T-helper 9 cell (primary cell): ENCODE data around the gene MAG.

Experiments used
- DNase-seq: peaks from one replicate; pipeline ENCODE4 v3.0.0-alpha.2; 2020

The MAG gene

DNA sequence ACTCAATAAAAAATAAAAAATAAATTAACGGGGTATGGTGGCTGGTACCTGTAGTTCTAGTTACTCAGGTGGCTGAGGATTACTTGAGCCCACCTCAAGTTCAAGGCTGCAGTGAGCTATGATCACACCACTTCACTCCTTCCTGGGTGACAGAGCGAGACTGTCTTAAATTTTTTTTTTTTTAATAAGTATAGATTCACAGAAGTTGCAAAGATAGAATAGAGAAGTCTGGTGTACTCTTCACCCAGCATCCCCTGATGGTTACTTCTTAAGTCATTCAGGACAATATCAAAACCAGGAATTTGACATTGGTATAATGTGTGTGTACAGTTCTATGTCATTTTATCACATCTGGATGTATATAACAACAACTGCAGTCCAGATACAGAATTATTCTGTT is 29.3 kb downstream of the MAG start:
- DNase-seq: no peak

DNA sequence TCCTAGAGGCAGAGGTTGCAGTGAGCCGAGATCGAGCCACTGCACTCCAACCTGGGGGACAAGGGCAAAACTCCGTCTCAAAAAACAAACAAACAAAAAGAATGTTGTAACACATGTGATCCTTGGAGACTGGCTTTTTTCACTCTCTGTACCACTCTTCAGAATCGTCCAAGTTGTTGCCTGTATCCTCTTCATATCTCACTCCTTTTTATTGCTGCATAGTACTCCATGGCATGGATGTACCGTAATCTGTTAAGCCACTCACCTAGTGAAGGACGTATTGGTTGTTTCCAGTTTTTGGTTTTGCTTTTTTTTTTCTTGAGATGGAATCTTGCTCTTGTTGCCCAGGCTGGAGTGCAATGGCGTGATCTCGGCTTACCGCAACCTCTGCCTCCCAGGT is 30.1 kb downstream of the MAG start:
- DNase-seq: no peak

DNA sequence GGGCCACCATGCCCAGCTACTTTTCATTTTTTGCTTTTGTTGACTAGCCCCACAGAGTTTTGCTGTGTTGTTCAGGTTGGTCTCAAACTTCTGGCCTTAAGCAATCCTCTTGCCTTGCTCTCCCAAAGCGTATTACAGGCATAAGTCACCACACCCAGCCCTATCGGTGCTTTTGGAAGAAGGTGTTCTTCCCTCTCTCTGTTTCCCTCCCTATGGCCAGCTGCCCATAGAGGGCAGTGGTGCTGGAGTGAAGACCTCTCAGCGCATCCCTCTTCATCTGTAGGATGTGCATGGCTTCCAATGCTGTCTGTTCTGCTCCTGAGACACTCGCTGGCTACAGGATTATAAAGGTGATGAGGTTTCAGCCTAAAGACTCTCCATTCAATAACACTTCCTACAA is 35.7 kb downstream of the MAG start:
- no peak for DNase-seq

DNA sequence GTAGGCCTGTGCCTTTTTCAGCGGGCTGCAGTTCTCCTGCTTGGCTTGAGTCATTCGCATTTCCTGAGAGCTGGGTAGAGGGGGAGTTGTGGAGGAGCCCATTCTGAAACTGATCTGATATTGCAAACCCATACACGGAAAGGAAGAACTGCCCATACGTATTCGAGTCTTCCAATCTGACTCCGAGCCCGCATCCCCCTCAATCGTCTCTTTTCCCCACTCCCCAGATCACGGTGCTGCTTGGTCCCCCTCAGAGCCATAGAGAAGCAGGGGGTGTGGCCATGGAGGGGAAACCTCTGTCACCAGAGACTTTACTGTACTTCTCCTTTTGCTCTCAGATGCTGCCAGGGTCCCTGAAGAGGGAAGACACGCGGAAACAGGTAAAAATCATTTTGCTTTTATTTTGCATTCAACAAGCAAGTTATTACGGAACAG is 36.9 kb downstream of the MAG start, which contains the start of gene CD22:
CD22 (plus strand) TSS at position 337 of the 435 bp plus-strand sequence. CDS start 2,854 bp downstream, outside the sequence.
- DNase-seq: no peak

DNA sequence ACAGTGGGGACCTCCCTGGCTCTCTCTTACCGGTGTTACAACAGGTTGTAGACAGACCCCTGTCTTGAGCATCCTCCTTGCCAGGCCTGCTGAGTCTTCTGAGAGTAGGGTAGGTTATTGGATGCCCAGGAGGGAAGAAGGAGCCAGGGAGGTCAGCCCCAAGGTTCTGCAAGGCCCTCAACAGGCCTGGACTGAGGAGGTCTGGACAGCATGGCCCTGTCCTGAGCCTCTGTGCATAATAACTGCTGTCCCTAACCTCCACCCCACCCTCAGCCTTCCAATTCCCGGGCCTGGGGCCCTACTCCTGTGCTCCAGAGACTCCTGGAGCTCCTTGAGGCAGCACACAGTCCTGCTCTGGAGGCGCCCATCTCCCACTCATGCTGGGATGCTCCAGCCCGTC is 37.4 kb downstream of the MAG start:
- no peak for DNase-seq

DNA sequence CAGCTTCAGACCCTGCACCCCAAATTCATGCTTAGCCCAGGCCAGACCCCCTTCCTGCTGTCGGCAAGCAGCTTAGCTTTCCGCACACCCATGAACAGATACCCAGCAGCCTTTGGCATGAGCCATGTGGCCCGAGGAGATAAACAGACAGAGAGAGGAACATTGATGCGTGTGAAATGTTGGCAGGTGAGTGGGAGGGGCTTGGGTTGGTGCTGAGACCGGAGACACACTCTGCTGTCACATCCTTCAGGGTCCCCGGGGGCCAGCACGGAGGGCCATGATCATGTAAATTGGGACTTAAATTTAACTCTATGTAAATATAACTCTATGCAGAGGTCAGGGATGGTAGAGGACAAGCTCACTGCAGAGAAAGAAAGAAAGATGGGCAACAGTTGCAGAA is 38.5 kb downstream of the MAG start:
- DNase-seq: no peak

DNA sequence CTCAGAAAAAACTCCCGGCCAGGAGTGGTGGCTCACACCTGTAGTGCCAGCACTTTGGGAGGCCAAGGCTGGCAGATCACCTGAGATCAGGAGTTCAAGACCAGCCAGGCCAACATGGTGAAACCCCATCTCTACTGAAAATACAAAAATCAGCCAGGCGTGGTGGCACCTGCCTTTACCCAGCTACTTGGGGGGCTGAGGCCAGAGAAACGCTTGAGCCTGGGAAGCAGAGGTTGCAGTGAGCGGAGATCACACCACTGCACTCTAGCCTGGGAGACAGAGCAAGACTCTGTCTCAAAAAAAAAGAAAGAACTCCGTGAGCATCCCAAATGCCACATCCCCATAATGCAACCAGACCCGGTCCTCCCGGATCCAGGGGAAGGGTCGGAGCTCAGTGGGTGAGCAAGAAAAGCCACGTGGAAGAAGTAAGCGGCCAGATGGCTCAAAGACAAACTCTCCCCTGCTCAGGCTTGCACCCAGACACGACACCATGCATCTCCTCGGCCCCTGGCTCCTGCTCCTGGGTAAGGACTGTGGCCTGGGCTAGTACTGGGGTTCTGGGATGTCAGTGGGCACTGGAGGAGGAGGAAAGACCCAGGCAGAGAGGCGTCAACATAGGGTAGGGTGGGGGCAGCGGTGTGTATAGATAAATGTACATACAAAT is 39.7 kb downstream of the MAG start:
- no peak for DNase-seq

DNA sequence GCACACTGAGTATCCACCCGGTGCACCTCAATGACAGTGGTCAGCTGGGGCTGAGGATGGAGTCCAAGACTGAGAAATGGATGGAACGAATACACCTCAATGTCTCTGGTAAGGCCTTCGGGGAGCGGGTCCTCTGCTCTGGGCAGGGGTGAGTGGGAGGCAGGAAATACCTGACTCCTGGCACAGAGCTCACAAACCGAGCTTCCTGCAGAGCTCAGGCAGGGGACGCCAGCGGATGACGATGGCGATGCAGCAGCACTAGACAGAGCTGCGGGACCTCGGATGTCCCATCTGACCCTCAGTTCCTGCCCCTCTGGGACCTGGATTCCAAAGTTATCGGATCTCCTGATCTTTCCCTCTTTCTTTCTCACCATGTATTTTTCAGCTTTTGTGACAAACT is 40.9 kb downstream of the MAG start:
- no peak for DNase-seq

DNA sequence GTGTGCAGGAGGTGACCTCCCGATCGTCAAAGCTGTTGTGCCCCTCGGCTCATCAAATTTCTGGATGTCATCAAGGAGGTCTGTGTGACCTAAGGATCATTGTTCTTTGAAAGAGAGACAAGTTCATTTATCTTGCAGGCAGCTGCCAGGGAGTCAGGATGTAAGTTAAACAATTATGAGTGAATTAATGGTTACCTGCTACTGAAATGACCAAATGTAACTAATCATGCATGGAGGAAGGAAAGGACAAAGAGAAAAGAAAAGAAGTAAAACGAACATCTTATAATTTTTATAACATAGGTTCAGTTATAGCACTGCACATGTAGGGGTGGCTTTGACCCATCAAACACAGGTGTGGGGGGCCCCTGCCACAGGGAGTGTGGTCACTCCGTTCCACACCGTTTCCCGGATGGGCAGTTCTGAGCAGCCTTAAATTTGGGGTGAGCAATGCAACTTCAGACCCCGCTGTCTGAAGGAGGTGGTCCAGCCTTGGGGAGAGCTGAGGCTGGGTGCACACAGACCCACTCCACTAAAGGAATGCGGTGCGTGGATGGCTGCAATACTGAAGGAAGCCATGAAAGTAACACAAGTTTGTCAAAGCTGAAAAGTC is 42.3 kb downstream of the MAG start:
- DNase-seq: no peak

DNA sequence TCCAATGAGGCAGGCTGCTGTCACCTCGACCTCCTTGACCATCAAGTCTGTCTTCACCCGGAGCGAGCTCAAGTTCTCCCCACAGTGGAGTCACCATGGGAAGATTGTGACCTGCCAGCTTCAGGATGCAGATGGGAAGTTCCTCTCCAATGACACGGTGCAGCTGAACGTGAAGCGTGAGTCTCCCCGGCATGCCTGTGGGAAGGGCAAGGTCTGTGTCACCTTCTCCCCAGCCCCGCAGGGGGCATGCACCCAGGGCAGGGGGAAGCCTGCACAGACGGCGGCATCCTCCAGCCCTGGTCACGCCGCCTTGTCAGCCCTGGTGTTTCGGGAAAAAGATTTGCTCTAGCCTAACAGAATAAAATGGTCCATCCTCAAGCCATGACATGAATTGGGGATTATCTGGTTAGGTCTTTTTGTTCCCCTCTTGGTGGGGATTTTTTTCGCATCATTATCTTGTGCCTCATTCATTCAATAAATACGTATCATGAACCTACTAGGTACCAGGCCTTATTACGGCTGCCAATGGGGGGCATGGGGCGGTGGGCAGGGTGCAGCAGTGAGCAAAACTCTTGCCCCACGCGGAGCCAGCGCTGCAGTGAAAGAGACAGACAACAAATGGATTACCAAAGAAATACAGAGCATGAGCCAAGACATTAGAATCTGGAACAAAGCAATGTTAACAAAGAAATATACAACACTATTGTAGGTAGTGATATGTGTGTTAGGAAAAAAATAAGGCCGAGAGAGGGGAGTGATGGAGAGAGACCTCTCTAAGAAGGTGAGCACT is 44.4 kb downstream of the MAG start:
- DNase-seq: no peak

DNA sequence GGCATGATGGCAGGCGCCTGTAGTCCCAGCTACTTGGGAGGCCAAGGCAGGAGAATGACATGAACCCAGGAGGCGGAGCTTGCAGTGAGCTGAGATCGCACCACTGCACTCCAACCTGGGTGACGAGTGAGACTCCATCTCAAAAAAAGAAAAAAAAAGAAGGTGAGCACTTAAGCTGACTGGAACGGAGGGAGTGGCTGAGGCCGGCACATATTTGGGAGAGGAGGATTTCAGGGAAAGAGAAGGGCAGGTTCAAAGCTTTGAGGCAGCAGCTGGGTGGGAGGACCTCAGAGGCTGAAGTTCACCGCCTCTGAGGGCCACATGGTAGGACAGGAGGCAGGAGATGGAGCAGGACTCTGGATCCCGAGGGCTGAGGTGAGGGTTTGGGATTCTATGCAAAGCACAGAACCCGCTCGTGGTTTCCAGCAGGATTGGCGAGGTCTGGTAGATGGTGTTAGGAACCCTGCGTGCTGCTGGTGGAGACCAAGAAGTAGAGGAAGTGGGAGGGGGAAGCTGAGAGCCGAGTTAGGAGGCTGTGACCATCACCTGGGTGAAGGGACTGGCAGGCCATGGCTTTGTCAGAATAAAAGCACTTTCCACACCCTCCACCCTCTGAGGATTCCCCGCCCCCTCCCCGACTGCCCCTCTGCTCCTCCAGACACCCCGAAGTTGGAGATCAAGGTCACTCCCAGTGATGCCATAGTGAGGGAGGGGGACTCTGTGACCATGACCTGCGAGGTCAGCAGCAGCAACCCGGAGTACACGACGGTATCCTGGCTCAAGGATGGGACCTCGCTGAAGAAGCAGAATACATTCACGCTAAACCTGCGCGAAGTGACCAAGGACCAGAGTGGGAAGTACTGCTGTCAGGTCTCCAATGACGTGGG is 45.4 kb downstream of the MAG start:
- no peak for DNase-seq

DNA sequence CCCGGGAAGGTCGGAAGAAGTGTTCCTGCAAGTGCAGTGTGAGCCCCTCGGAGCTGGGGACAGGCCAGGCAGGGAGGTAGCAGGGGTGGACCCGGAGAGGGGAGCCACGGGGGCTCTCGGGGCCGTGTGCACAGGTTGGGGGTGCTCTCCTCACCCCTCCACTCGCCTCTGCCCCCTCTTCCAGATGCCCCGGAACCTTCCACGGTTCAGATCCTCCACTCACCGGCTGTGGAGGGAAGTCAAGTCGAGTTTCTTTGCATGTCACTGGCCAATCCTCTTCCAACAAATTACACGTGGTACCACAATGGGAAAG is 46.0 kb downstream of the MAG start:
- DNase-seq: no peak

DNA sequence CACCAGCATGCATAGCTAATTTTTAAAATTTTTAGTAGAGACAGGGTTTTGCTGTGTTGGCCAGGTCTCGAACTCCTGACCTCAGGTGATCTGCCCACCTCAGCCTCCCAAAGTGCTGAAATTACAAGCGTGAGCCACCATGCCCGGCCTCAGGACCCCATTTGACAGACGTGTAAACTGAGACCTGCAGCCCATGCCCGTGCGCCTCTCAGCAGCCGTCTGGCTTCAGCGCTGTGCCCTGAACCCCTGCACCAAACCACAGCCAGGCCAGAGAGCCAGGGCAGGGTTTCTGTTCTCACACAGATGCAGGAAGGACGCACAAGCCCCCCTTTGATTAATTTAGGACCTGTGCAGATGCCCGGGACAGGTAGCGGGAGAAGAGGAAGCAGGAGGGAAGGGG is 48.5 kb downstream of the MAG start:
- no peak for DNase-seq

DNA sequence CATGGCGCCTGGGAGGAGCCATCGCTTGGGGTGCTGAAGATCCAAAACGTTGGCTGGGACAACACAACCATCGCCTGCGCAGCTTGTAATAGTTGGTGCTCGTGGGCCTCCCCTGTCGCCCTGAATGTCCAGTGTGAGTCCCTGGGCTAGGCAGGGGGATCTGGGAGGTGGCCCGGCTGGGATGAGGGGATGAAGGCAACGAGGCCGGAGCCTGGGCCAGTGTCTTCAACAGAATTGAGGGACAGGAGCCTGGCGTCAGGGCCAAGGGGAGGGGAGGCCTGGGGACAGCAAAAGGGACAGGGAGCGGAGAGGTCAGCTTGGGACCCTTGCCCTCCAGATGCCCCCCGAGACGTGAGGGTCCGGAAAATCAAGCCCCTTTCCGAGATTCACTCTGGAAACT is 49.0 kb downstream of the MAG start:
- no peak for DNase-seq

DNA sequence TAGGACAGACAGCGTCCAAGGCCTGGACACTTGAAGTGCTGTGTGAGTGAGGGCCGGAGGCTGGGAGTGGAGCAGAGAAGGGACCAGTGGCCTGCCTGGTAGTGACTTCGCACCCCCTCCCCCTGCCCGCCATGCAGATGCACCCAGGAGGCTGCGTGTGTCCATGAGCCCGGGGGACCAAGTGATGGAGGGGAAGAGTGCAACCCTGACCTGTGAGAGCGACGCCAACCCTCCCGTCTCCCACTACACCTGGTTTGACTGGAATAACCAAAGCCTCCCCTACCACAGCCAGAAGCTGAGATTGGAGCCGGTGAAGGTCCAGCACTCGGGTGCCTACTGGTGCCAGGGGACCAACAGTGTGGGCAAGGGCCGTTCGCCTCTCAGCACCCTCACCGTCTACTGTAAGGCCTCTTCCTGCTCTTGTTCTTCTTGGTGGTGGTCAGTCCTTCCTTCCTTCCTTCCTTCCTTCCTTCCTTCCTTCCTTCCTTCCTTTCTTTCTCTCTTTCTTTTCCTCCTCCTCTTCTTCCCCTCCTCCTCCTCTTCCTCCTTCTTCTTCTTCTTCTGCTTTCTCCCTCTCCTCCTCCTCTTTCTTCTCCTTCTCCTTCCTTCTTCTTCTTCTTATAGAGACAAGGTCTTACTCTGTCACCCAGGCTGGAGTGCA is 49.7 kb downstream of the MAG start:
- no peak for DNase-seq

DNA sequence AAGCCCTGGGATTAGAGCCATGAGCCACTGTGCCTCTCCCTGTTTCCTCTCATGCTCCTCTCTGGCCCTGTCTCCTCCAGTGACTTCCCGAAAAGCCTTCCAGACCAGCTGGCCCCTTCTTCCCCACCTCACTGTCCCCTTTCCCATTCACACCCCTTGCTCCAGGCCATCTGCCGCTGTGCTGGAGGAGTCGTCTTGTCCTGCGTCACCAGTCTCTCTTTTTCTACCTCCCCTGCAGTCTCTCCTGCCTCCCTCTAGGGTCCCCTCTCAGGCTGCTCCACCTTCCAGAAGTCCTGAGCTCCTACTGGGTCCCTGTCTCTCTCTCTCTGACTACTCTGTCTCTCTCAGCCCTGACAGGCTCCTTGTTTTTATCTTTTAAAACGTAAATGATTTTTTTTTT is 50.5 kb downstream of the MAG start:
- DNase-seq: no peak

DNA sequence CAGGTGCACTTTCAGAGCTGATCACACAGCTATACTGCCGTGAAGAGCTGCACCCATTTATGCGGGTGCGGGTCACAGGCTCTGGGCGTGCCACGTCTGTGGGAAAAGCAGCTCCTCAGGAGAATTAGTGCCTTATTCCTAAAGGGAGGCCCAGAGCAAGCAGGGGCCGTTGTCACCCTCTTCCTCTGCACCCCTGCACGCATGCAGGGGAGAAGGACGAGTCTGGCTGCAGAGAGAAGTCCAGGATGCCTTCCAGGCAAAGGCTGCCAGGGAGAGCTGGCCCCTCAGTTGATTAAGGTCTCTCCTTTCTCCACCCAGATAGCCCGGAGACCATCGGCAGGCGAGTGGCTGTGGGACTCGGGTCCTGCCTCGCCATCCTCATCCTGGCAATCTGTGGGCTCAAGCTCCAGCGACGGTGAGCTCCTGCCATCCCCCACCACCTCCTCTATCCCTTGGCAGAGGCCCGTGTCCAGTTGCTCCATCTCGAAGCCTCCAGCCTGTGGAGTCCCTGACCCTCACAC is 52.6 kb downstream of the MAG start:
- no peak for DNase-seq

DNA sequence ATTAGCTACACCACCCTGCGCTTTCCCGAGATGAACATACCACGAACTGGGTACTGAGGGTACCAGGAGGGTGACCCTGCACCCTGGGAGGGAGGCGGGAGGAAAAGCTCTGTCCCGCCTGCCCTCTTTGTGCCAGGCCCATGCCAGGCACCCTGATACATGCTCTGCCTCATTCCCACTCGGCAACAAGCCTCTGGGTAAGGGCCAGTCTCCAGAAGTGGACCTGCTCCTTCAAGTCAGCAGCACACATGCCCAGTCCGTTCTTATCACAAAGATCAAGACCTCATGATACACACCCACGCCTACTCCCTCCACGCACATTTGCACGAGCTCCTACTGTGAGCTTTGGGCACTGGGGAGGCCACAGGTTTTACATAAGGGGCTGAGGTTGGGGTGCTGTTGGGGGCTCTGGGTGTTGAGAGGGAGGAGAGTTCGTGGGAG is 53.7 kb downstream of the MAG start:
- no peak for DNase-seq

DNA sequence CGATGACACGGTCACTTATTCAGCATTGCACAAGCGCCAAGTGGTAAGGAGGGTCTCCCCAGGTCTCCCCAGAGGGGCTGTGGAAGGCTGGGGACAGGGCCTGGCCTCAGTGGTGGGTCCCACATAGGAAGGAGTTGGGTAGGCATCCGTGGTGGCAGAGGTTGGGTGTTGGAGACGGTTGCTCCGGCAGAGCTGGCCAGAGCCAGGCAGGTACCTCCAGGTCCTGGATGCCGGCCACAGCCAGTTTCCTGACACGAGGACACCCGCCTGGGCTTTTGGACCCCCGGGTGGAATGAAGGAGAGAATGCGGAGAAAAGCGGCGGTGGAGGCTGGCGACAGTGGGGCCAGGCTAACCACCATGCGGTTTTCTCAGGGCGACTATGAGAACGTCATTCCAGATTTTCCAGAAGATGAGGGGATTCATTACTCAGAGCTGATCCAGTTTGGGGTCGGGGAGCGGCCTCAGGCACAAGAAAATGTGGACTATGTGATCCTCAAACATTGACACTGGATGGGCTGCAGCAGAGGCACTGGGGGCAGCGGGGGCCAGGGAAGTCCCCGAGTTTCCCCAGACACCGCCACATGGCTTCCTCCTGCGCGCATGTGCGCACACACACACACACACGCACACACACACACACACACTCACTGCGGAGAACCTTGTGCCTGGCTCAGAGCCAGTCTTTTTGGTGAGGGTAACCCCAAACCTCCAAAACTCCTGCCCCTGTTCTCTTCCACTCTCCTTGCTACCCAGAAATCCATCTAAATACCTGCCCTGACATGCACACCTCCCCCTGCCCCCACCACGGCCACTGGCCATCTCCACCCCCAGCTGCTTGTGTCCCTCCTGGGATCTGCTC is 54.5 kb downstream of the MAG start:
- DNase-seq: peak; percentile 72

DNA sequence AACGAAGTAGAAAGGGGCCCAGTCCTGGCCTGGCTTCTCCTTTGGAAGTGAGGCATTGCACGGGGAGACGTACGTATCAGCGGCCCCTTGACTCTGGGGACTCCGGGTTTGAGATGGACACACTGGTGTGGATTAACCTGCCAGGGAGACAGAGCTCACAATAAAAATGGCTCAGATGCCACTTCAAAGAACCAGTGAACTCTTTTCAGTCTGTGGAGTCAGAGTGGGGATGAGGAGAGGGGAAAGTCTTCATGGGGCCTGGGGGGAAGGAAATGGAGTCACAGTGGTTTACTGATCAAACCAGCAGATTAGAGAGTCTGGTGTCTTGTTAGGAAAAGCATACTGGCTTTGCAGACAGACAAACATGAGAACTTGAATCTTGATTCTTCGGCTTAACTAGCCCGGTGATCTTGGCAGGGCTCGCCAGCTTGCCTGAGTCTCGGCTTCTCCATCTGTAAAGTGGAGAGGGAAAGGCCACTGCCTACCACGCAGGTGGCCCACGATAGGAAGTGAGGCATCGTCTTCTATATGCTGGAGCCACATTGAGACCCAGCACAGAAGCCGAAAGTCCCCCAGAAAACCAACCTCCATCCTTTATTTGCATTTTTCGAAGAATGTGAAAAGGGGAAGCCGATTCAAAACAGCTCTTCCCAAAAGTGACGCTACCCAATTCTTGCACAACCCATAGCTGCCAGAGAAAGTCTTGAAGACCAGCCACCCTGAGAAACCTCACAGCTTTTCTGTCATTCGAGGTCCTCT is 55.4 kb downstream of the MAG start, which contains the start of gene FFAR1:
FFAR1 (plus strand) TSS at position 732 of the 759 bp plus-strand sequence. CDS start 3,650 bp downstream, outside the sequence.
- peak; percentile 27 for DNase-seq
